HG03045 (cell line): ENCODE measurements around the gene ZCWPW1.

Experiments
- ATAC-seq: cut with Tn5 transposase; IDR thresholded peaks from one replicate; pipeline ENCODE4 v1.9.1; 2021; ENCODE audit warnings: mild to moderate bottlenecking, moderate library complexity; ENCODE audit not compliant: unreplicated experiment

ZCWPW1 gene

DNA sequence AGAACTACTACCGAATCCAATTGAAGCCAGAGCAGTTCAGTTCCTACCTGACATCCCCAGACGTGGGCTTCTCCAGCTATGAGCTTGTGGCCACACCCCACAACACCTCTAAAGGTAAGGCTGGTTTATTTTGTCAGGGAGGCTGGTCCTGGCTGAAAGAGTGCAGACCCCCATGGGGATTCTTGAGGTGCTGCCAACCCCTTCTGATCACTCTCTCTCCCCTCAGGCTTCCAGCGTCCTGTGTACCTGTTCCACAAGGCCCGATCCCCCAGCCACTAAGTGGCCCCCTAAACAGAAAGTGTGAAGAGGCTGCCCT lies 4.7 kb upstream of the ZCWPW1 start:
- no peak for ATAC-seq

DNA sequence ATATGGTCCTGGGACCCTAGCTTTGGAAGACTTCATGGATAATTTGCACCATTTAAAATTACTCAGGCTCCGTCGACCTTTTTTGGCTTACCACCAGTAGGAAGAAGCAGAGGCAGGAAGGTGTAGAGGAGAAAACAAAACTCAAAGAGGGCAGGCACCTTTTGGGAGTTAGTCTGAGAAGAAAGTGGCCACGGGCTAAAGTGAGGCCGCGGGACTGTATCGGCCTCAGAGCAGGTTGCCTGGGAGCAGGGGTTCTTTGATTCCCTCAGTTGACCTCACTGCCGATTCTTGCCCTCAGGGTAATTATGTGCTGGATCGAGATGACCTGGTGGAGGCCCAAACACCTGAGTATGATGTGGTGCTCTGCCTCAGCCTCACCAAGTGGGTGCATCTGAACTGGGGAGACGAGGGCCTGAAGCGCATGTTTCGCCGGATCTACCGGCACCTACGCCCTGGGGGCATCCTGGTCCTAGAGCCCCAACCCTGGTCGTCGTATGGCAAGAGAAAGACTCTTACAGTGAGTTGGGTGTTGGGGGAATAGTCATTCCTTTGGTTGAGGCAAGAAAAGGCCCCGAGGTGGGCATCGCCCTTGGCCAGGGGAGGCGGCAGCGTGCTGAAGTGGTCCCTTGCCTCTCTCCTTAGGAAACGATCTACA lies 4.2 kb upstream of the ZCWPW1 start:
- no peak for ATAC-seq

DNA sequence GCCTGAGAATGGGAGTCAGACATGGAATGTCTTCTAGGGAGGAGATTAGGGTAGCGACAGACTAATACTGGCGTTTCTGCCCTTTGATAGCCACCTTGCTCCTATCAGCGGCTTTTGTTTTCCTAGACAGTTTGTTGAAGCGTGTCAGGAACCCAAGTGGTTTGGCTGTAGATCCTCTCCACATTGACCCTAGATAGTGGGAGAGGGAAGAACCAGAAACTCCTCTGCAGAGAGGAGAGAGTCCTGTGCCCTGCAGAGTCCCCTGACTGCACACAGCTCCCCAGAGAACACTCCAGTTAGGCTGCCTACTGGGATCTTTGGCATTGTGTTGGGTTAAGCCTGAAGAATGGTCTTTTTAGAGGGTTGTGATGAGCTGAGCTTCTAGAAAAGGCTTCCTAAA lies 3.5 kb upstream of the ZCWPW1 start:
- no peak for ATAC-seq

DNA sequence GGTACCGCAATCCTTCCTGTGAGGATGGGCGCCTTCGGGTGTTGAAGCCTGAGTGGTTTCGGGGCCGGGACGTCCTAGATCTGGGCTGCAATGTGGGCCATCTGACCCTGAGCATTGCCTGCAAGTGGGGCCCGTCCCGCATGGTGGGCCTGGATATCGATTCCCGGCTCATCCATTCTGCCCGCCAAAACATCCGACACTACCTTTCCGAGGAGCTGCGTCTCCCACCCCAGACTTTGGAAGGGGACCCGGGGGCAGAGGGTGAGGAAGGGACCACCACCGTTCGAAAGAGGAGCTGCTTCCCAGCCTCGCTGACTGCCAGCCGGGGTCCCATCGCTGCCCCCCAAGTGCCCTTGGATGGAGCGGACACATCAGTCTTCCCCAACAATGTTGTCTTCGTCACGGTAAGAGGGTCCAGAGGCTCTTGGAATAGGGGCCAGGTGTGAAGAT lies 2.8 kb upstream of the ZCWPW1 start:
- no peak for ATAC-seq

DNA sequence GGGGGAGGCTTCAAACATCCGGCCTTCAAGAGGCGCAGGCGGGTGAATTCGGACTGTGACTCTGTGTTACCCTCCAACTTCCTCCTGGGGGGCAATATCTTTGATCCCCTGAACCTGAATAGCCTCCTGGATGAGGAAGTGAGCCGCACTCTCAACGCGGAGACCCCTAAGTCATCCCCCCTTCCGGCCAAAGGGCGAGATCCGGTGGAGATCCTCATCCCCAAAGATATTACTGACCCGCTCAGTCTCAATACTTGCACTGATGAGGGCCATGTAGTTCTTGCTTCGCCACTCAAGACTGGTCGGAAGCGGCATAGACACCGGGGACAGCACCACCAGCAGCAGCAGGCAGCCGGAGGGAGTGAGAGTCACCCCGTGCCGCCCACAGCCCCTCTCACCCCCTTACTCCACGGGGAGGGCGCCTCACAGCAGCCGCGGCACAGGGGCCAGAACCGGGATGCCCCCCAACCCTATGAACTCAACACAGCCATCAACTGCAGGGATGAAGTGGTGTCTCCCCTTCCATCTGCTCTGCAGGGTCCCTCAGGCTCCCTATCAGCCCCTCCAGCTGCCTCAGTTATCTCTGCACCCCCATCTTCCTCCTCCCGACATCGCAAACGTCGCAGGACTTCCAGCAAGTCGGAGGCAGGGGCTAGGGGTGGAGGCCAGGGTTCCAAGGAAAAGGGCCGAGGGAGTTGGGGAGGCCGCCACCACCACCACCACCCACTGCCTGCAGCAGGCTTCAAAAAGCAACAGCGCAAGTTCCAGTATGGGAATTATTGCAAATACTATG lies 2.2 kb upstream of the ZCWPW1 start:
- ATAC-seq = no peak

DNA sequence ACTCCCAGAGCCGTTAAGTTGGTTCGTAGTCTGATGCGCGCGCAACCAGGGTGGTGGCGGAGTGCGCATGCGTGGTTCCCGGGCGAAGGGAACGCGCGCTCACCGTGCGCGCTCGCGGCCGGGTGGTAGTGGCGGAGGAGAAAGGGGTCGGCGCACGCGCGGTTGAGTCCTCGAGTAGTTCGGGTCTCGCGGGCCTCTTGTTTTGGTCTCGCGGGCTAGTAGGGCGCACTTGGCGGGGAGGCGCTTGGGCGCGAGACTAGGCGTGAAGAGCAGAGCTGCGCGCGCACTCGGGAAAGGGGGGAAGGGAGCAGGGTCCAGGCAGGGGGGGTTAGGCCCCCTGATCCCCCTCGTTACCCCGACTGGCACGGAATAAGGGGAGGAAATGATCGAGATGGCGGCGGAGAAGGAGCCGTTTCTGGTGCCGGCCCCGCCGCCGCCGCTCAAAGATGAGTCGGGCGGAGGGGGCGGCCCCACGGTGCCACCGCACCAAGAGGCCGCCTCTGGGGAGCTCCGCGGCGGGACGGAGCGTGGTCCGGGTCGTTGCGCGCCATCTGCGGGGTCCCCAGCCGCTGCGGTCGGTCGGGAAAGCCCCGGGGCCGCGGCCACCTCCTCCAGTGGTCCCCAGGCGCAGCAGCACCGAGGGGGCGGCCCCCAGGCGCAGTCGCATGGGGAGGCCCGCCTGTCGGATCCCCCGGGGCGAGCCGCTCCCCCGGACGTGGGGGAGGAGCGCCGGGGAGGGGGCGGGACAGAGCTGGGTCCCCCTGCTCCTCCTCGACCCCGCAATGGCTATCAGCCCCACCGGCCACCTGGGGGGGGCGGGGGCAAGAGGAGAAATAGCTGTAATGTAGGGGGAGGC lies 1.4 kb upstream of the ZCWPW1 start, which contains the start of gene MEPCE:
Gene MEPCE (plus strand): TSS at position 195 of the 856 bp plus-strand sequence. CDS start 188 bp downstream, at position 383.
- ATAC-seq = peak; percentile 48

DNA sequence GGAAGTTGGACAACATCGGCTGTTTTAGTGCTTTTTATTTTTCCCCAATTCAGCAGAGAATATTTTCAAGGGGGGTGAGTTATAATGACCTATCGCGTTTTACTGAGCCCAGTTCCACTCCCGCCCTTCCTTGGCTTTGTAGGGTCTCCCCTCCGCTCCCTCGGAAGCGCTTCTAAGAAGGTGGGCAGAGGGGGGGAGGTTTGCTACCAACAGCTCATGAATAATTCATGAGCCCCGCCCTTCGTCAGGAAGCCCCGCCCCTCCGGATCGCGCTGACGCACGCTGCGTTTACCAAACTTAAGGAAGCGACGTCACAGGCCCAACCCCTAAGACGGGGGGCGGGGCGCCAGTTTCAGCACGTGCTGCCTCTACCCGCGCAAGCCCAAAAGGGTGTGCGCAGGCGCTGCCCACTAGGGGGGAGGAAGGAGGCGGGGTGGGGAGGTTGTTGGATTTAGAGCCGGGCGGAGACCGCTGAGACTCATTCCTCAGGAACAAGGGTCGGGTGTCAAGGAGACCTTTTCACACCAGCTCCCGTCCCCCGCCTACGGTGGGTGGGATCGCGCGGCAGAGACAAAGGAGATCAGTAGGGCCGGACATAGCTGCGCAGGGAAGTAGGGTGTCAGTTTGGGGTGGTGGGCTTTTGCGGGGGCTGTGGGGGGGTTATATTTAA lies 599 bp upstream of the ZCWPW1 start:
- ATAC-seq = peak; percentile 47

DNA sequence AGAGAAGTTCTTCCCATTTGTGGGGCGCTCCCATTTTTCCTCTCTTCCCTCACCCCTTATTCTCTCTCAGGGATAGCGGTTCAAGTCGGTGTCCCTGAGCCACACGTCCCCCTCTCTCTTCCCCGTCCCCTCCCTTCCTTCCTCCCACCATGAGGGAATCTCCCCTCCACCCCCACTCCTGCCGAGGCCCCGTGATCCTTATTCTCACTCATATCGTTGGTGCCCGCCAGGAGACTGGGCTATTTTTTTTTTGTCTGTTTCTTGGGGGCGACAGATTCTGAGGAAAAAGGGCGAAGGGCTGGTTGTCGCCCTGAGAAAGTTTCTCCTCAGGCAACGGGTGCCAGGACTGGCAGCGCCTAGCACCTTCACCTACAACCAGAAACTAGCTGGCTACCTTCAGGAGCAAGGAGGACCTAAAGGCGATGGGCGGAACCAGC lies 723 bp downstream of the ZCWPW1 start:
- ATAC-seq = no peak

DNA sequence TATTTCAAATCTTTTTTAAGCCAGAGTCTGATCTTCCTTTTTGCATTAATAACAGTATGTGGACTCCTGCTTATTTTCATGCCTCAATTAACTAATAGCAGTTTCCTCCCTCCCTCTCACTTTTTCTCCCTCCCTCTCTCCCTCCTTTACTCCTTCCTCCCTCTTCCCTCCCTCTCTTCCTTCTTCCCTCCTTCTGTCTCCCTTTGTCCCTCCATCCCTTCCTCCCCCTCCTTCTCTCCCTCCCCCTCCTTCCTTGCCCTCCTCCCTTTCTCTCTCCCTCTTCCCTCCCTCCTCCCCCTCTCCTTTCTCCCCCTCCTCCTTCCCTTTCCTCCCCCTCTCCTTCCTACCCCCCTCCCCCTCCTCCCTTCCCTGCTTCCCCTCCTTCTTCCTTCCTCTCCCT lies 2.0 kb downstream of the ZCWPW1 start:
- no peak for ATAC-seq

DNA sequence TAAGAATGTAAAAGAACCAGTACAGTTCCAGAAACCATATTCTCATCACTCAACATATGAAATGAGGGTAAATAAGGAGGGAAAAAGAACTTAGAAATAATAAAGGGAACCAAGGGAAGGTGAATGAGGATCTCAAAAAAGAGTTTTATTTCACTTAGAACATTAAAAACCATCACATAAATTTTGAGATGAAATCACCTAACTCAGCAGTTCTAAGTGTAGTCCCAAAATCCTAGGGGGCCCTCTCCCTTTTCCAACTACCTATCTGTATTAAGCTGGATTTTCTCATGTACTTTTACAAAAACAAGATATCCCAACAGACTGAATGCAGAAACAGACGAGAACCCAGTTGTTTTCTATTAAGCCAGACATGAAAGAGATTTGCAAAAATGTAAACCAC lies 3.2 kb downstream of the ZCWPW1 start:
- ATAC-seq = no peak

DNA sequence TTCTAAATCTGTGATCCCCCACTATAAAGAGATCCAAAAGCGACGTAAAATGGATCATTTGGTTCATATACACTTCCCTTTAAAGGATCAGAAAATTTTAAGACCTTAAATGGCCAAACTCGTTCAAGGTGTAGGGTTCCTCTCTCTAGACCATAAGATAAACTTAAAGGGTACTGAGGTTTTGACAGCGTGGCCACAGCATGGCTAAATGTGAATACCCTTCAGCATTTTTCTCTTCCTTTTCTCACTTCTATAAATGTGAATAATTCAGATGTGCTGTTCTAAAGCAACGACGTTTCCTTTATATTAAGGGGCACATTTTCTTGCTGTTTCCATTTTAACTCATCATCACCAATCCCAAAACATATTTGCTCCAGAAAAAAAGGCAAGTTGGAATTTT lies 5.2 kb downstream of the ZCWPW1 start:
- ATAC-seq = no peak

DNA sequence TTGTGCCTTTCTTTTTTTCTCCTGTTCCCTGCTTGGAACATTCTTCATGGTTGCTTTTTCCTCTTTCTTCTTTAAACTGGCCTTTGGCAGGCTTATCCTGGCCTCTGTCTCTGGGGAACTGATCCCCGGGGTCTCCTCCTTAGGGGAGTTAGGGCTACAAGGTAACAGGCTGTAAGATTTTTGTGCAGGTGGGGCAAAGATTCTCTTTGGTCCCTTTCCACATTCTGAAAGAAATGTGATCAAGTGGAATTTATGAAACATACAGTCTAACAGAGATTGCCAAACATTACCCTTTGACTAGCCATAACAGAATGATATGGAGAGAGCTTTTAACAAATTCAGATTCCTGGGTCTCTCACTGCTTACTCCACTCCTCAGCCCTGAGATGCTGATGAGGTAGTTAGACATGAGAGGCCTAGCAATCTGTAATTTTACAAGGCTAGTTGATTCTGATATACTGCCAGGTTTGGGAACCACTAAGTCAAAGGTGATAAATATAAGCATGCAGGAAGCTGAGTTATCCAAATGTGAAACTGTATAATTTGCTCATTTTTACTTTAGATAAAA lies 8.8 kb downstream of the ZCWPW1 start:
- ATAC-seq = no peak

DNA sequence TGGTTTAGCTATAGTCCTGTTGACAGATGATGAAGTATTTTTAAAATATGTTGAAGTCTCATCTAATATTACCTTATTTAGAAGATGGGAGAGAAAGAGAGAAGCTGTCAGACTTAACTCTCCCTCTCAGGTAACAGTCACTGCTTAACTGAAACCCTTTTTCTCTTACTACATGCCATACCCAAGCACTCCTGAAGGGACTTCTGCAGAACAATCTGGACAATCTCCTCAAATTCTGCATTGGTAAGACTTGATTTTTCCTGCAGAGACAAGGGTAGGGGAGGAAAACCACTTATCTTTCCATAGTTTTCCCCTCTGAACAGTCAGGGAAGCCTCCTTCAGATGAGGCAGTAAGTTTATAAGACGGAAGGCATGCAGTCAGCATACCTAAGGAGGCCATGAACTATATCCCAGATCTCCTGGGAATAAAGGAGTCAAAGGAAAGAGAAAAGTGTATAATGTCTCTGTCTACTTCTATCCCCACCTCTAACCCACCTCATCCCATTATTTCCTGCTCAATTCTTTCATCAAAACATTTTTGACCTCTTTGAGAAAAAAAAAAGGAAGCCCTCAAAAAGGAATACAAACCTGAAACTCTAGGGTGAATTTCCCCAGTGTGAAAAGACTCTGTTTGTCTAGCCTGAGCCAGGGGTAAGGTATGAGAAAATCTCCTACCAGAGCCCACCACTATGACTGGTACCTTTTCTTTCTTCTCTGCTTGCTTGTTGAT lies 9.4 kb downstream of the ZCWPW1 start:
- ATAC-seq = no peak

DNA sequence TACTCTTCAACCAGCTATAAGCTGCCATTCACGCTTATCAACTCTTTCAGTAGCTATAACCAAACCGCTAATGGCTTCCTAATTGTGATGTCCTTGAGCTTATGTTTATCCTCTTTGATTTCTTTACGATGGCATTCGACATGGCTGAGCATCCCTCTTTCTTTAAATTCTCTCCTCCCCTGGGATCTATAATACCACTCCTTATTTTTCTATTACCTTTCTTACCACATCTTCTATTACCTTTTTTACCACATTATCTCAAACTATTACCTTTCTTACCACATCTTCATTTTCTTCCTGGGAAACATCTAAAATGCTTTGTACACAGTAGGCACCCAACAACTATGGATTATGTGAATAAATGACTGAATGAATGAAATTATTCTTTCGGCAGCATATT lies 13.1 kb downstream of the ZCWPW1 start:
- no peak for ATAC-seq

DNA sequence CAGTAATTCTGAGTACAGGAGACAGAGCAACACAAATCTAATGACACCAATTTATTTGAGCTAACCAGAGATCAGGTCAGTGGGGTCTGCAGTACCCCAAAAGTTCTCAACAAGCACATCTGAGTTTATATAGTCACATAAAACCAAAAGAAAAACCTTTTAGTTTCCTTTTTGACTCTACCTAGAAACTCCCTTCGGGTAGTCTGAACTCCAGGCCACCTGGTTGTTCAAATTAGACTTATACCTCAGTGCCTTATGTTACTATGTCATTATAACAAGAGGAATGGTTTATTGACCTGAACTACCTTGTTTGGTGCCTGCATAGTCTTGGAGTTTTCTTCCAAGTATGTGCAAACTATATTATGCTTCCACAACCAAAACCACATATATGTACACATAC lies 14.6 kb downstream of the ZCWPW1 start:
- no peak for ATAC-seq

DNA sequence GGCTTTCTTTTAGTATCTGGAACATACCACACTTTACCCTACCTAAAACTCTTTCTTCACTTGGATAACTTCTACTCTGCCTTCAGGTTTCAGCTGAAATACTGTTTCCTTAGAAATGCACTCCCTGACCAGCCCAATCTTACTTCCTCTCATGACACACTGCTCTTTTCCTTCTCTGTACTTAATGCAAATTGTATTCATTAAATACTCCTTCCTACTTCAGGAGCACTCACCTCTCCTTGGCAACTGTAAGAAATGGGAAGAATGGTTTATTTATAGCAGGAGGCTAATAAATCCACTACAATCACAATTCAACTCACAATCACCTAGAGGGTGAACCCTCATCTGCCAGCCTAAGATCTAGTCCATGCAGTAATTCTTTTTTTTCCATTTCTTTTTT lies 15.2 kb downstream of the ZCWPW1 start:
- no peak for ATAC-seq

DNA sequence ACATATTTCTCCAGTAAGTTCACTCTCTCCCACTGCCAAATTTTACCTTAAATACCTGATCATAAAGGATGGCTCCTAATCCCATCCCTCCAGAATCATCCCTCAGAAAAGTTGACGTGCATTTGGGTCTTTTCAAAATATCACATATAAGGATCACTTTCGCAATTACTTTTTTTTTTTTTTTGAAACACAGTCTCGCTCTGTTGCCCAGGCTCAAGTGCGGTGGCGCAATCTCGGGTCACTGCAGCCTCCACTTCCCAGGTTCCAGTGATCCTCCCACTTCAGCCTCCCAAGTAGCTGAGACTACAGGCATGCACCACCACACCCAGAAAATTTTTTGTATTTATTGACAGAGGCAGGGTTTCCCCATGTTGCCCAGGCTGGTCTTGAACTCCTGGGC lies 17.4 kb downstream of the ZCWPW1 start:
- no peak for ATAC-seq

DNA sequence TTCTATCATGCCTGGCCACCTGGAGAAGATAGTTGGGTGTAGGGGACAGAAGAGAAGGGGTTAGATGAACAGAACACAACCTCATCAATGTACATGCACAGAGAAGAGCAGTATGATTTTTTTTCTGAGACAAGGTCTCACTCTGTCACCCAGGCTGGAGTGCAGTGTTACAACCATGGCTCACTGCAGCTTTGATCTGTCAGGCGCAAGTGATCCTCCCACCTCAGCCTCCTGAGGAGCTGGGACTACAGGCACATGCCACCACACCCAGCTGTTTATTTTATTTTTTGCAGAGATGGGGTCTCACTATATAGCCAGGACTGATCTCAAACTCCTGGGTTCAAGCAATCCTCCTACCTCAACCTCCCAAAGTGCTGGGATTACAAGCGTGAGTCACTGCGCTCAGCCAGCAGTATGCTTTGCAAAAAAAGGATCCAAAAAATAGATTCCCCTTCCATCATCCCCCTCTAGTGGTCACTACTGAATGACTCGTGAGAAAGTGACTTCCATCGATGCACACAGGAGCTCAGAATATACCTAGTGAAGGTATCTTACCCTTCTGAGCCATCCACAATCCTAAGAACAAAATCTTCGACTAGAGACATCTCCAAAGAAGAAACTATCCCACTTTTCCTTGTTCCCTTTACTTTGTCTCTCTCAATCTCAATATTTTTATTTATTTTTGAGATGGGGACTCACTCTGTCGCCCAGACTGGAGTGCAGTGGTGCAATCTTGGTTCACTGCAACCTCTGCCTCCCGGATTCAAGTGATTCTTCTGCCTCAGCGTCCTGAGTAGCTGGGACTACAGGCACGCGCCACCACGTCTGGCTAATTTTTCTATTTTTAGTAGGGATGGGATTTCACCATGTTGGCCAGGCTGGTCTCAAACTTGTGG lies 21.0 kb downstream of the ZCWPW1 start:
- no peak for ATAC-seq

DNA sequence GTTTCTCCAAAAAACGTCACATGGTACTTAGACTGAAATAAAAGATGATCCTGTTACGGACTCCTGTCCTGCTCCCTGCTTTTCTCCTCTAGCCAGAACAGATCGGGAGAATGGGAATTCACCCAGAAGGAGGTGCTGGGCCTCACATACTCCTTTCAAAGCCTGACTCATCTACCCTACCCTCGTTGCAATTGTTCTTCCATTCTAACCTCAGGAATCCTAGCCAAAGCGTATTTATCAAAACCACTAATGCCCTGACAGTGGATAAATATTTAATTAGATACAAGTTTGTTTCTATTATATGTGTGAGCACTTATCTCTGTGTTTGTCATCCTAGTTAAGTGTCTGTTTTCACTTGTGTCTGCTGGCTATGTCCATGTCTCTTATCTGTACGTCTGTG lies 21.7 kb downstream of the ZCWPW1 start:
- no peak for ATAC-seq
